DMS114 treated with DMSO at 0.1 percent for 48 hours (cell line): Measurements from ENCODE around the gene ZNF397.
"Not testable (repeated sequence)": the region's sequence is repeated elsewhere in the genome, so short reads cannot be mapped to it uniquely, and the experiment has no call there.

Experiments
- DNase-seq: peaks from one replicate; lab custom pipeline; 2025; ENCODE audit not compliant: unreplicated experiment; lab: John Stamatoyannopoulos, UW

ZNF397 gene

GRCh38 chr18:35240664-35241447, at the start of gene ZNF397:
Gene ZNF397, plus strand, starts transcription at chr18:35241034. Its CDS starts 1,437 bp downstream, at chr18:35242471.
- DNase-seq = peak; percentile 86

DNA sequence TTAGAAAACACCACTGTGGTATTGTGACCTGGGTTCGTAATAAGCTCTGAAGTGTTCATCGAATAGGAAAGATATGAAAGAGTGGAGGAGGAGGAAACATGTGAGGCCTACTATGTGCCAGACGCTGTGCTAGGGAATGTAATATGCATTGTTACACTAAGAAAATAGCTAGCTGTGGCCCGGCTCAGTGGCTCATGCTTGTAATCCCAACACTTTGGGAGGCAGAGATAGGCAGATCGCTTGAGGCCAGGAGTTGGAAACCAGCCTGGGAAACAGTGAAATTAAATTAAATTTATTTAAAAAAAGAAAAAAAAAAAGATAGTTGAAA, 49.2 kb upstream of the ZNF397 start:
- no peak for DNase-seq

- no peak for DNase-seq
Observed at GRCh38 chr18:35192415-35192814, 48.4 kb upstream of the ZNF397 start.

DNA sequence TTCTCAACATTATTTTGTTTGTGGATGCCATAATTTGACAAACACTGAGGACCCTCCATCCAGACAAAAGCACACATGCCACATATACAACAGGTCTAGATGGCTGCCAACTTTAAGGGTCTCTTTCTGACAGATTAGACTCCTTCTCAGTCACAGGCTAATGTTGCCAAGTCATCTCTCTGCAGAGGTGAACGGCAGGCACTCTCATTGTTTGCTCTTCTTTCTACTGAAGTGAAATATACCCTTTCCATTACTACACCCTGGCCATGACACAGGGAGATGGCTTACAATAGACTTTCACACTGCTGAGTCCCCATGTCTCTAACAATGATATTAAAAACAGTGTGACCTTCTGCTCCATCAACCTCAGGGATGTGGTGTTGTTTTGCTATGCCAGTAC, 47.5 kb upstream of the ZNF397 start:
- DNase-seq = no peak

GRCh38 chr18:35197296-35197695, 43.5 kb upstream of the ZNF397 start:
- no peak for DNase-seq

DNA sequence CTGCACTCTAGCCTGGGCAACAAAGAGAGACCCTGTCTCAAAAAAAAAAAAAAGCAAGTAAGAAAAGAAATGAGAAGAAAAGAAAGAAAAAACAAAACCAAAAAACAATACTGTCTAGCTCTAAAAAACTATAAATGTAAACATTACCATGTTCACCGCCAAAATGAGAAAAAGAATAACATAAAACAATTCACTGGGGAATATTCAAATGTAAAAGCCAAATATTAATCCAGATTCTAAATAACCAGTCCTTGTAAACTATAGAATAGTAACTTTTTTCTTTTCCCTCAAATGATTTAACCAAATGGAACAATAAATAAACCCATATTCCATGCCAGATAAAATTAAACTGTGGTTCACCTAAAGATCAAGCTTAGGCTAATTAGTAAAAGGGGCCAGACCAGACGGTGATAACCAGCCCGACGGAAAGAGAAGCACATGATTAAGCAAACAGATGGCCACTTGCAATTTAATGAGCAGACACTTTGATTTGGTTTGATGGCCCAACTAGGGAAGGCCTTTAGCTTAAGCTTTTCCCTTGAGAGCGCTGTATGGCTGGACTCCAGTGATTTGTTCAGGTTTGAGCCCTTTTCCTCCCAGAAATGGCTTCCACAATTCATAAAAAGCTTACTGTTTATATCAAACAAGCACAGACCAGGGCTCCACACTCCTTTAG, 39.4 kb upstream of the ZNF397 start:
- no peak for DNase-seq

DNA sequence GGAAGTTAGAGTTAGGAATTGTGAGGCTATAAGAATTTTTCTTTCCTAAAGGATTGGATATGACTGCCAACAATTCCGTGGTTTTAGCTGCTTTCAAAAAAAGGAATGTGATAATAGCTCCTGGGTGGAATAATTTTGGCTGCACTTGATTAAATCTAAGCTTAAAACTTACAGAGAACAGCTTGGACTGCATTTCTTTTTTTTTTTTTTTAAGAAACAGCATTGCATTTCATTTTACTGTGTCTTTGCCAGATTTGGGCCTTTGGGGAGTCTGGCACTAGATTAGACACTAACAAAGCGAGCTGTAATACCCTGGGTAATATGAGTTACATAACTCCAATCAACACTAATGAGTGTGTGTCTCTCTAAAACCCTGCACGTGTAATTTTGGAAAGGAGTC, 37.8 kb upstream of the ZNF397 start:
- DNase-seq = no peak

- DNase-seq = no peak
Observed at GRCh38 chr18:35205199-35205712, 35.6 kb upstream of the ZNF397 start.

DNA sequence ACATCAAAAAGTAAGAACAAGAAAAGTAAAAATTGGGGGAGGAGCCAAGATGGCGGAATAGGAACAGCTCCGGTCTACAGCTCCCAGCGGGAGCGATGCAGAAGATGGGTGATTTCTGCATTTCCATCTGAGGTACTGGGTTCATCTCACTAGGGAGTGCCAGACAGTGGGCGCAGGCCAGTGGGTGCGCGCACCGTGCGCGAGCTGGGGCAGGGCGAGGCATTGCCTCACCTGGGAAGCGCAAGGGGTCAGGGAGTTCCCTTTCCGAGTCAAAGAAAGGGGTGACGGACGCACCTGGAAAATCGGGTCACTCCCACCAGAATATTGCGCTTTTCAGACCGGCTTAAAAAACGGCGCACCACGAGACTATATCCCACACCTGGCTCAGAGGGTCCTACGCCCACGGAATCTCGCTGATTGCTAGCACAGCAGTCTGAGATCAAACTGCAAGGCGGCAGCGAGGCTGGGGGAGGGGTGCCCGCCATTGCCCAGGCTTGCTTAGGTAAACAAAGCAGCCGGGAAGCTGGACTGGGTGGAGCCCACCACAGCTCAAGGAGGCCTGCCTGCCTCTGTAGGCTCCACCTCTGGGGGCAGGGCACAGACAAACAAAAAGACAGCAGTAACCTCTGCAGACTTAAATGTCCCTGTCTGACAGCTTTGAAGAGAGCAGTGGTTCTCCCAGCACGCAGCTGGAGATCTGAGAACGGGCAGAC, 34.9 kb upstream of the ZNF397 start:
- not testable (repeated sequence) for DNase-seq

DNA sequence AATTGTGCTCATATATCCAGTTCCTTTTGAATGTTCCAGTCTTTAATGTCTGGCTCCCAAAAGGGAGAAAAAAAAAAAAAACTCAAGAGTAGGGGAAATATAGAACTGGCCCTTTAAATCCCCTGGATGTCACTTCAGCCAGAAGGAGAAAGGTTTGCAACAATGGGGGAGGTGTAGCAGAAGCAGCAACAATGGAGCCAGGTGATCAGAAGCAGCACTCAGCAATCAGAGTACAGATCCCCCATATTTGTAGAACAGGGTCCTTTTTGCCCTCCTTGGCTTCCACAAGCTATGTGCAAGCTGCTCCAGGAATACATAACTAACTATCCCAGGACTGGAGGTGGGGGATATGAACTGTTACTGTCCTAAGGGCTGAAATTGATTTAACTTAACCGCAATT, 25.8 kb upstream of the ZNF397 start:
- no peak for DNase-seq

GRCh38 chr18:35216611-35217010, 24.2 kb upstream of the ZNF397 start:
- not testable (repeated sequence) for DNase-seq

DNA sequence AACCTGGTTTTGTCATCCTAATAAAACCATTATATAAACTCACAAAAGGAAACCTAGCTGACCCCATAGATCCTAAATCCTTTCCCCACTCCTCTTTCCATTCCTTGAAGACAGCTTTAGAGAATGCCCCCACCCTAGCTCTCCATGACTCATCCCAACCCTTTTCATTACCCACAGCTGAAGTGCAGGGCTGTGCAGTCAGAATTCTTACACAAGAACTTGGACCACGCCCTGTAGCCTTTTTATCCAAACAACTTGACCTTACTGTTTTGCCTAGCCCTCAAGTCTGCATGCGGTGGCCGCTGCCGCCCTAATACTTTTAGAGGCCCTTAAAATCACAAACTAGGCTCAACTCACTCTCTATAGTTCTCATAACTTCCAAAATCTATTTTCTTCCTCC, 21.5 kb upstream of the ZNF397 start:
- DNase-seq = not testable (repeated sequence)

DNA sequence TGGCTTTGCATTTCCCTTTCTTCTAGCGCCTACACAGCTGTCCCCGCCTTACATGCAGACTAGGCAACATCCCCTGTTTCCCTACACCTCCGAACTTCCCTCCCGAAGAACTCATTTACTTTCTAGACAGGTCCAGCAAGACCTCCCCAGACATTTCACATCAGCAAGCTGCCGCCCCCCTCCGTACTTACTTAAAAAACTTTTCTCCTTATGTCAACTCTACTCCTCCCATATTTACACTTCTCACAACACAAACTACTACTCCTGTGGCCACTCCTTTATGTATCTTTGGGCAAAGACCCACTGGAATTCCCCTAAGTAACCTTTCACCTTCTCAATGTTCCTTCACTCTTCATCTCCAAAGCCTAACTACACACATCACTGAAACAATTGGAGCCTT, 20.4 kb upstream of the ZNF397 start:
- no peak for DNase-seq

DNA sequence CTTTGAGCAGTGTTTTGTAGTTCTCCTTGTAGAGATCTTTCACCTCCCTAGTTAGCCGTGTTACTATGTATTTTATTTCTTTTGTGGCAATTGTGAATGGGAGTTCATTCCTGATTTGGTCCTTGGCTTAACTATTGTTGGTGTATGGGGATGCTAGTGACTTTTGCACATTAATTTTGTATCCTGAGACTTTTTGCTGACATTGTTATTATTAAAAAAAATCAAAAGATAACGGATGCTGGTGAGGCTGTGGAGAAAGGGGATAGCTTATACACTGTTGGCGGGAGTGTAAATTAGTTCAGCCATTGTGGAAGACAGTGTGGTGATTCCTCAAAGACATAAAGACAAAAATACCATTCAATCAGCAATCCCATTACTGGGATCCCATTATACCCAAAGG, 17.0 kb upstream of the ZNF397 start:
- DNase-seq = no peak

DNA sequence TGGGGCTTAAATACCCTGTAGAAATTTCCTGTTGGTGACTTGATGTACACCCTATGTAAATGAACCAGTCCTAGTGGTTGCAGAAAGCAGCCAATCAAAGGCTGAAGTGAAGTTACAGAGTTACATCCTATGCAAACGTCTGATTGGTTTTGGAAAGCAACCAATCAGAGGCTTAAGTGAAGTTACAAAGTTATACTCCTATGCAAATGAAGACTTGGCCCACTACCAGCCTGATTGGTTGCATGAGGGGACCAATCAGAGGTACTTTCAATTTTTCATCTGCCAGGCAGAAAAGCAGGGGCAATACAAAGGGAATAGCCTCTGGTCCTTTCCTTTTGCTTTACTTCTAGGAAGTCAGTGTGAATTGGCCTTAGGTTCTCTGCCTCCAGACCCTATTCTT, 13.6 kb upstream of the ZNF397 start:
- DNase-seq = no peak

DNA sequence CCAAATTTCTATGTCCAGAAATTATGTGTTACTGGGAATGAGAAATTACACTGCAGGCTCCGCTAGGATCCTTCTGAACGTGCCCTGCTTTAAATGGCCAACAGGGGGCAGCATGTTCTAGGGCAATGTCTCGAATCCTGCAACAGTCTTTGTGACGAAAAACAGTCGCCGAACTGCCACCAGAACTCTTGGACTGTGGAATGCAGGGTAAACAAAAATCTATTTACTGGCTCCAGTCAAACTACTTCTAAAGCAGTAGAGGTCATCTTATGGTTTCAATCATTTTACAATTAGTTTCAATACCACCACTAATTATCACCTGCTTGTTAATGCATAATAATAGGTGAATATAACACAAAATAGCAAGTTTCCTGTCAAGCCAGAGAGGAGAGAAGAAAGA, 9.8 kb upstream of the ZNF397 start:
- peak; percentile 73 for DNase-seq

DNA sequence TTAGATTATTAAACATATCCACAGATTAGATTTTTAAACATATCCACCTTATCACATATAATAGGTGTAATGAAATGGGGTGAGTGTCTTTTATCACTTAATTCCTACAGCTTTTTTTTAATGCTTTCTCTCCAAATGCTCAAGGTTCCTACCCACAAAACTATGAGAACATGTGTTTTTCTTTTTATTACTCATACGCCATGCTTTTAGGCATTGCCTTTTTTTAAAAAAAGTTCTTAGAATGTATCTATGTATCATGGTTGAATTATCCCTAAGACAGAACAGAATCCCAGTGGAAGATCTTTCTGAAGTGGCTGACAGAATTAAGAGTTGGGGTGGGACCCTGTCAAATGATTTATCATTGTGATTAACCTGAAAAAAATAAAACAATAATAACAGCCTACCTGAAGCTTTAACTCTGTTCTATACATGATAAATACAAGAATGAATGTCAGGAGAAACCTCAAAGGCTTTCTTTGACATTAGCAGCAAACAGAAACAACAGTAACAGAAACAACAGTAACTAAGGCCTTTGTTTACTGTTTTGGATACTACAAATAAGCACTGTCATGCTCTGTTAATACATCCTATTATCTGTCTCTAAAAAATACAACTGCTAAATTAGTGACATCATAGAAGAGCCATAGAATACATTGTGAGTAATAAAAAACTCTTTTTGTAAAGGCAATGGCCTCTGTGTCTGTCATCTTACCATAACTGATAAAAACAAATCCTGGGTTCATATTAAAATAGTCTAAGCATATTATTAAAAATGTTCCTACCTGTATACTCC, 4.1 kb upstream of the ZNF397 start:
- no peak for DNase-seq

DNA sequence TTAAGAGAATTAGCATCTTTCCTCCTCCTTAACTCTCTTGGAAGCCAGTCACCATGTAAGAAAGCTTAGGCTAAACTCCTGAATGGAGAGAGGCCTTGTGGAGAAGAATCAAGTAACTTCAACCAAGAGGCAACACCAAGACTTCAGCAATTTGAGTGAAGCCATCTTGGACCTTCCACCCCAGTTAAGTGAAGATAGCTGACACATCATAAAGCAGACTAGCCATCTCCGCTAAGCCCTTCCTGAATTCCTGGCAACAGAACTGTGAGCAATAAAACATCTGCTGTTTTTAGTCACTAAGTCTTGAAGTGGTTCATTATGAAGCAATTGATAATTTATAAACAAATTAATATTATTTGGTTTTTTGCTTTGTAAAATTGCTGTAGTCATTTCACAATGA, 1.5 kb upstream of the ZNF397 start:
- no peak for DNase-seq

DNA sequence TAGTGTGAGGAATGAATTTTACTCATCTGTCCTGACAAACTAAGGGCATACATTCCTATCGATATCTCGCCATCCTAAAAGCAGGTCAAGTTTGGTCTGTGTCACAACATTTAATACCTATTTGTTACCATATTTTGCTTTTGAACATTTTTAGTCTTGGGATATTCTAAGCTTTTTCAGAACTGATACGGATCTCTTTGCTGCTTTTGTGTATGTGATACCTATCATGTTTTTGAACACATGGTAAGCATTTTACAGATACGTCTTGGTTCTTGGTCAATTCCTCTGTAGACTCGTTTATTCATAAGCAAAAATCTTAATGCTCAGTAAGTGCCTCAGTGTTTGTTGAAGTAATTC, 592 bp downstream of the ZNF397 start:
- DNase-seq = no peak

DNA sequence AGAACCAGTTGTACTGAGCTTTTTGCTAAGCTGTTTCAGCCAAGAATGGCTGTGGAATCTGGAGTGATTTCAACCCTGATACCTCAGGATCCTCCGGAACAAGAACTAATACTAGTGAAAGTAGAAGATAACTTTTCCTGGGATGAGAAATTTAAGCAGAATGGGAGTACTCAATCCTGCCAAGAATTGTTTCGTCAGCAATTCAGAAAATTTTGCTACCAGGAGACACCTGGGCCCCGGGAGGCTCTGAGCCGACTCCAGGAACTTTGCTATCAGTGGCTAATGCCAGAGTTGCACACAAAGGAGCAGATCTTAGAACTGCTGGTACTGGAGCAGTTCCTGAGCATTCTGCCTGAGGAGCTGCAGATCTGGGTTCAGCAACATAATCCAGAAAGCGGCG, 1.6 kb downstream of the ZNF397 start:
- no peak for DNase-seq

DNA sequence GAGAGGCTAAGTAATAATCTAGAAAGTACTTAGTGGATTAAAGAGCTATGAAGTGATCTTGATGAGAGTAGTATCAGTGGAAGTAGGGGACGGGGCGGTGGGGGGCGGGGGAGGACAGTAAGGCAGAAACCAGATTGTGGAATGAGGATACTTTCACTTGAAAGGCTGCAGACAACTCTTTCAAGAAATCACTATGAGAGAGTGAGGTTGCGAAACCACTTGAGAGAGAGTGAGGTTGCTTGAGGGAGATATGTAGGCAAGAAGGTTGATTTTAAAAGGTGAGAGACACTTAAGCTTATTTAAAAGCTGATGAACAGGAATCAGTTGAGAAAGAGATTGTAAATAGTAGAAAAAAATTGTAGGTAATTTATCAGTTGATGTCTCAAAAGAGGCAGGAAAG, 3.8 kb downstream of the ZNF397 start:
- DNase-seq = no peak
